ENCODE measurements around the gene ARHGEF11.

Gene ARHGEF11

GRCh38 chr1:156894711-156895454 lies 150.7 kb downstream of the ARHGEF11 start:
- DNase-seq (ENCODE audit: low read depth) = no peak

GRCh38 chr1:156894001-156894400 lies 151.5 kb downstream of the ARHGEF11 start:
- no peak for DNase-seq (ENCODE audit: low read depth)

- no peak for DNase-seq (ENCODE audit: low read depth)
These were observed 152.2 kb downstream of the ARHGEF11 start, which contains the start of gene PEAR1 for GRCh38 chr1:156893048-156893953. TSS of gene PEAR1 (plus strand) at chr1:156893718. CDS start at chr1:156903927, 10,209 bp downstream.

DNA sequence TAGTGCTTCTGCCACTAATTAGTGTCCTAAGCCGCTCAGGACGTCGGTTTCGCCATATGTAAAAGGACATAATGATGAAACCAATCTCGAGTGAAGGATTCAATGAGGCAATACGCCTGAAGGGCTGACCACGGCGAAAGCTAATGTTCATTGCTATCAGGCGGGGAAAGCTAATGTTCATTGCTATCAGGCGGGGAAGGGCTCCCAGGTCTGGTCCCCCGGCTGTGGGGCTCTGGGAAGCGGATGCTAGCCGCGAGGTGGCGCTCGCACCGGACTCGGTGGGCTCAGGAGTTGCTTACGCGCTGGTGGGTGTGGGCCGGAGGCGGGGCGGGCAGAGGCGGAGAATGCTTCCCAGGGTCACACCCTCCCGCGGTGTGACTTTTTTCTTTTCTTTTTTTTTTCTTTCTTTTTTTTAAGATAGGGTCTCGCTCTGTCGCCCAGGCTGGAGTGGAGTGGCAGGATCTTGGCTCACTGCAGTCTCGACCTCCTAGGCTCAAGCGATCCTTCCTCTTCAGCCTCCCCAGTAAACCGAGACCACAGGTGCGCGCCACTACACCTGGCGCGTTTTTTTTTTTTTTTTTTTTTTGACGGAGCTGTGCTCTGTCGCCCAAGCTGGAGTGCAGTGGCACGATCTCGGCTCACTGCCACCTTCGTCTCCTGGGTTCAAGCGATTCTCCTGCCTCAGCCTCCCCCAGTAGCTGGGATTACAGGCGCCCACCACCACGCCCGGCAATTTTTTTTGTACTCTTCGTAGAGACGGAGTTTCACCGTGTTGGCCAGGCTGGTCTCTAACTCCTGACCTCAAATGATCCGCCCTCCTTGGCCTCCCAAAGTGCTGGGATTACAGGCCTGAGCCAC lies 153.1 kb downstream of the ARHGEF11 start:
- DNase-seq (ENCODE audit: low read depth) = peak; percentile 84

GRCh38 chr1:156889802-156890580 lies 155.6 kb downstream of the ARHGEF11 start:
- DNase-seq (ENCODE audit: low read depth) = peak; percentile 63

GRCh38 chr1:156887734-156888133 lies 157.8 kb downstream of the ARHGEF11 start:
- DNase-seq (ENCODE audit: low read depth) = no peak

DNA sequence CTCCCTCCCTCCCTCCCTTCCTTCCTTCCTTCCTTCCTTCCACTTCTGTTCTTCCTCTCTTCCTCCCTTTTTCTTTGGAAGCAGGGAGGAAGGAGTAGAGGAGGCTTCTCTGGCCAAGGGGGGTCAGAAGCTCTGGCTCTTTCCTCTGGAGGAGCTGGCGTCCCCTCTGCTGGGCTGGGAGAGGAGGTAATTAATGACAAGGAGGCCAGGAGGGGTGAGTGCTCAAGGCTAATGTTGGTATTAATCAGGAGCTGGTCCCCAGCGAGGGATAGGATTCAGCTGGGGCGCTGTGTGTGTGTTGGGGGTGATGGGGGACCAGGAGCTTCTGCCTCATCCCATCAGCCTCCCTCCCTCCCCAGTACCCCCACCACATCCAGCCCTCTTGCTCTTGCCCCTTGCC lies 158.2 kb downstream of the ARHGEF11 start:
- no peak for DNase-seq (ENCODE audit: low read depth)

DNA sequence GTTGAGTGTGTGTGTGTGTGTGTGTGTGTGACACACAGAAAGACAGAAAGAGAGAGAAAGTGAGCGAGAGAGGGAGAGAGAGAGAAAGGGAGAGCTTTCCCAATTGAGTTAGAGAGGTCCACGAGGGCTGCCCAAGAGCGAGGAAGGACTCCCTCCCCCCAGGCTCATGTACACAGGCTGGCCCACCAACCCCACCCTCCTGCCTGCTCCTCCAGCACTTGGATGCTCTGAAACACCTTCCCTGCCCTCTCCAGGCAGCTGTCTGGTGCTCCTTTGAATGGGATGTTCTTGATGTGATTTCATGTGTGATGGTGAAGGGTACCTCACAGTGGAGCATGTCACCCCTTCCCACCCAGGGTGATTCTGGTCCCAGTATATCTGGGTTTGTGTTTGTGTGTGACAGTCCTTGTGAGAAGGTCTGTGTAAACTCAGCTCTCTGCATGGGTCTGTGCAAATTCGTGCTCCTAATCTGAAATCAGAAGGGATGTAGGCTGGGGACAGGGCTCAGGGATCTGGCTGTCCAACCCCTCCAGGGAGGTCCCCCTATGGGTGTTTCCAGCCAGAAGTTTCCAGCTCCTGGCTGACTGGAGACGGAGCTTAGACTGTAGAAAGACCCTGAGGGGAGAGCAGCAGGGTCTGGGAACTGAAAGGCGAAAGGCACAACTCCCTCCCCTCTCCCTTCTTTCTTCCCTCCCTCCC lies 158.8 kb downstream of the ARHGEF11 start:
- DNase-seq (ENCODE audit: low read depth) = no peak

DNA sequence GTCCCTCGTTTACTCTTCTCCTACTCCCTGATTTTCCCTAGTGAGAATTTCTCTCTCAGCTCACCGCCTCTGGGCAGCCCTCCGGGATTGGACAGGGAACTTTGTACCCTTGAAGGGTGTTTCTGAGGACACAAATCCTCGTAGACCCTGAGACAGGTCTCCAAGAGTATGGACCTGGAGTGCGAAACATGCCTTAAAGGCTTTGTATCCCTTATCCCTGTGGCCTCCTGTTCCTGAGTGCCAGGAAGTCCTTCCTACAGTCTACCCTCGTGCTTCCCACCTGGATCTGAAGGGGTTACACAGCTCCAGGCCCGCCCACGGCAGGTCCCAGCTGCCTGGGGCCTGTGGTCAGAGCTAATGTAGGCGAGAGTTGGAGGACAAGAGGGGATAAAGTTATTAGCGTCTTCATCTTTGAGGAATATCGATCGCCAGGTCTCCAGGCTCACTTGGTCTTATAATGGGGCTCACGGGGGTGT lies 159.6 kb downstream of the ARHGEF11 start:
- no peak for DNase-seq (ENCODE audit: low read depth)

- DNase-seq (ENCODE audit: low read depth) = peak; percentile 30
These were observed 160.2 kb downstream of the ARHGEF11 start for GRCh38 chr1:156885314-156885713.
